ENCODE results near the gene SPINK8.

Gene SPINK8

GRCh38 chr3:48371651-48372376 is 38.4 kb upstream of the SPINK8 start, which contains the start of gene FBXW12:
FBXW12 (plus strand) TSS chr3:48372219; CDS start chr3:48372768, 549 bp downstream.
- TF ChIP-seq ESRRG (CRISPR knock-in tag; IDR thresholded peaks at IDR 0.05) (no peak), ZNF70 (CRISPR knock-in tag; IDR thresholded peaks at IDR 0.05) (no peak), ARNTL (CRISPR knock-in tag; IDR thresholded peaks at IDR 0.05; ENCODE audit: borderline replicate concordance, low read depth) (no peak), PATZ1 (CRISPR knock-in tag; IDR thresholded peaks at IDR 0.05; ENCODE audit: borderline replicate concordance) (no peak), TSHZ2 (CRISPR knock-in tag; IDR thresholded peaks at IDR 0.05) (no peak), CREB5 (CRISPR knock-in tag; IDR thresholded peaks at IDR 0.05; ENCODE audit: low read depth) (no peak), TCF4 (CRISPR knock-in tag; IDR thresholded peaks at IDR 0.05; ENCODE audit: borderline replicate concordance) (no peak), CSDC2 (CRISPR knock-in tag; IDR thresholded peaks at IDR 0.05) (no peak), ZNF8 (CRISPR knock-in tag; IDR thresholded peaks at IDR 0.05) (no peak), CSRNP3 (CRISPR knock-in tag; IDR thresholded peaks at IDR 0.05) (no peak)
- TF ChIP-seq, protein P1, sequence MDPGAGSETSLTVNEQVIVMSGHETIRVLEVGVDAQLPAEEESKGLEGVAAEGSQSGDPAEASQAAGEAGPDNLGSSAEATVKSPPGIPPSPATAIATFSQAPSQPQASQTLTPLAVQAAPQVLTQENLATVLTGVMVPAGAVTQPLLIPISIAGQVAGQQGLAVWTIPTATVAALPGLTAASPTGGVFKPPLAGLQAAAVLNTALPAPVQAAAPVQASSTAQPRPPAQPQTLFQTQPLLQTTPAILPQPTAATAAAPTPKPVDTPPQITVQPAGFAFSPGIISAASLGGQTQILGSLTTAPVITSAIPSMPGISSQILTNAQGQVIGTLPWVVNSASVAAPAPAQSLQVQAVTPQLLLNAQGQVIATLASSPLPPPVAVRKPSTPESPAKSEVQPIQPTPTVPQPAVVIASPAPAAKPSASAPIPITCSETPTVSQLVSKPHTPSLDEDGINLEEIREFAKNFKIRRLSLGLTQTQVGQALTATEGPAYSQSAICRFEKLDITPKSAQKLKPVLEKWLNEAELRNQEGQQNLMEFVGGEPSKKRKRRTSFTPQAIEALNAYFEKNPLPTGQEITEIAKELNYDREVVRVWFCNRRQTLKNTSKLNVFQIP (CRISPR knock-in tag; IDR thresholded peaks at IDR 0.05; ENCODE audit: borderline replicate concordance, low read depth) = no peak
- no peak for ATAC-seq

DNA sequence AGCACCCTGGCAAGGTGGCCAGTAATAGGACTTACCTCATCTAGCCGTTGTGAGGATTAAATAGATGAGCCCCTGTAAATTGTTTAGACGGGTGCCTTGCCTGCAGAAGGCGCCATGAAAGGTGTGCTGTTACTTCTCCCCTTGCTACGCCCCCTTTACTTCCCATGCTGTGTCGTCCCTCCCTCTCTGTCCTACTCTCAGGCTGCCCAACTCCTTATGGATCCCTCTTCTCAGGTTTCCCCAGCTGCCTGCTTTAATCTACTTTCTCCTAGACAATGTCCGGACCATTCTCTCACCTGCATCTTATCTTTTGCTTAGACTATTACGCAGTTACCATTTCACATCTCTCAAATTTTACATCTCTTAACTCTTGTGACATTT is 36.9 kb upstream of the SPINK8 start:
- no peak for ATAC-seq
- TF ChIP-seq TOX (CRISPR knock-in tag; IDR thresholded peaks at IDR 0.05; ENCODE audit: borderline replicate concordance) = no peak
- no peak for TF ChIP-seq TSHZ2 (CRISPR knock-in tag; IDR thresholded peaks at IDR 0.05)
- no peak for TF ChIP-seq CSRNP3 (CRISPR knock-in tag; IDR thresholded peaks at IDR 0.05)
- TF ChIP-seq ZC3H10 (CRISPR knock-in tag; IDR thresholded peaks at IDR 0.05) = no peak
- no peak for TF ChIP-seq ZNF8 (CRISPR knock-in tag; IDR thresholded peaks at IDR 0.05)
- no peak for TF ChIP-seq GLIS3 (CRISPR knock-in tag; IDR thresholded peaks at IDR 0.05)
- no peak for TF ChIP-seq BACH2 (CRISPR knock-in tag; IDR thresholded peaks at IDR 0.05; ENCODE audit: borderline replicate concordance)
- no peak for TF ChIP-seq ARNTL (CRISPR knock-in tag; IDR thresholded peaks at IDR 0.05; ENCODE audit: borderline replicate concordance, low read depth)
- no peak for TF ChIP-seq ZFP30 (CRISPR knock-in tag; IDR thresholded peaks at IDR 0.05)
- TF ChIP-seq ZNF70 (CRISPR knock-in tag; IDR thresholded peaks at IDR 0.05) = no peak
- TF ChIP-seq PPARA (CRISPR knock-in tag; IDR thresholded peaks at IDR 0.05; ENCODE audit: borderline replicate concordance) = no peak
- TF ChIP-seq RARB (CRISPR knock-in tag; IDR thresholded peaks at IDR 0.05) = no peak
- no peak for TF ChIP-seq CREB5 (CRISPR knock-in tag; IDR thresholded peaks at IDR 0.05; ENCODE audit: low read depth)
- no peak for TF ChIP-seq PATZ1 (CRISPR knock-in tag; IDR thresholded peaks at IDR 0.05; ENCODE audit: borderline replicate concordance)
